ENCODE measurements around the gene CTNNB1. TPM values are rescaled to one million over a fixed set of nuclear protein-coding genes. Genes with fewer than 3 reads are reported as not detected.

The CTNNB1 gene
- total RNA-seq, 1 donor from 2014 or later = 147 TPM

GRCh38 chr3:41241800-41242571, 42.7 kb downstream of the CTNNB1 start:
- H3K4me3 Mint-ChIP-seq = no peak overlapping the region
- H3K4me1 Mint-ChIP-seq = no peaks in the 10 kb centered on the region
- no peaks in the 10 kb centered on the region for H3K27me3 Mint-ChIP-seq
- DNase-seq = peak; percentile 52
- no peaks in the 10 kb centered on the region for H3K9me3 Mint-ChIP-seq
- intact Hi-C loops (cut with micrococcal nuclease) = no loop called here
- H3K27ac Mint-ChIP-seq = peak overlapping the region; percentile 2
- H3K36me3 Mint-ChIP-seq (ENCODE audit: low read depth) = peaks cover 43% of the 10 kb centered on the region

- no peaks in the 10 kb centered on the region for H3K9me3 Mint-ChIP-seq
- DNase-seq = peak; percentile 50
- no peaks in the 10 kb centered on the region for H3K4me1 Mint-ChIP-seq
- H3K4me3 Mint-ChIP-seq = no peak overlapping the region
- intact Hi-C loops (cut with micrococcal nuclease) = no loop called here
- peaks cover 31% of the 10 kb centered on the region for H3K36me3 Mint-ChIP-seq (ENCODE audit: low read depth)
- H3K27me3 Mint-ChIP-seq = no peaks in the 10 kb centered on the region
- H3K27ac Mint-ChIP-seq = no peak overlapping the region
These were observed 43.9 kb downstream of the CTNNB1 start for GRCh38 chr3:41243183-41243582.

GRCh38 chr3:41244620-41245336, 45.5 kb downstream of the CTNNB1 start:
- no peaks in the 10 kb centered on the region for H3K9me3 Mint-ChIP-seq
- H3K4me1 Mint-ChIP-seq = no peaks in the 10 kb centered on the region
- H3K4me3 Mint-ChIP-seq = no peak overlapping the region
- no peaks in the 10 kb centered on the region for H3K27me3 Mint-ChIP-seq
- intact Hi-C loops (cut with micrococcal nuclease) = no loop called here
- H3K36me3 Mint-ChIP-seq (ENCODE audit: low read depth) = peaks cover 16% of the 10 kb centered on the region
- DNase-seq = peak; percentile 47
- no peak overlapping the region for H3K27ac Mint-ChIP-seq

GRCh38 chr3:41247055-41248004, 48.0 kb downstream of the CTNNB1 start:
- Mint-ChIP-seq H3K4me1 (no peaks in the 10 kb centered on the region), H3K9me3 (no peaks in the 10 kb centered on the region), H3K4me3 (no peak overlapping the region), H3K36me3 (ENCODE audit: low read depth) (peaks cover 5% of the 10 kb centered on the region), H3K27me3 (peaks cover 2% of the 10 kb centered on the region), H3K27ac (no peak overlapping the region)
- DNase-seq = no peak
- intact Hi-C loops (cut with micrococcal nuclease) = no loop called here

GRCh38 chr3:41248525-41248924, 49.2 kb downstream of the CTNNB1 start:
- peaks cover 5% of the 10 kb centered on the region for H3K36me3 Mint-ChIP-seq (ENCODE audit: low read depth)
- DNase-seq = no peak
- H3K4me3 Mint-ChIP-seq = no peak overlapping the region
- intact Hi-C loops (cut with micrococcal nuclease) = no loop called here
- peaks cover 2% of the 10 kb centered on the region for H3K27me3 Mint-ChIP-seq
- no peaks in the 10 kb centered on the region for H3K4me1 Mint-ChIP-seq
- no peak overlapping the region for H3K27ac Mint-ChIP-seq
- H3K9me3 Mint-ChIP-seq = no peaks in the 10 kb centered on the region

- H3K36me3 Mint-ChIP-seq (ENCODE audit: low read depth) = peaks cover 3% of the 10 kb centered on the region
- intact Hi-C loops (cut with micrococcal nuclease) = no loop called here
- no peak overlapping the region for H3K4me3 Mint-ChIP-seq
- no peak for DNase-seq
- H3K27me3 Mint-ChIP-seq = peaks cover 4% of the 10 kb centered on the region
- no peak overlapping the region for H3K27ac Mint-ChIP-seq
- no peaks in the 10 kb centered on the region for H3K4me1 Mint-ChIP-seq
- no peaks in the 10 kb centered on the region for H3K9me3 Mint-ChIP-seq
These were observed 50.0 kb downstream of the CTNNB1 start for GRCh38 chr3:41249318-41249717.

- no peak for DNase-seq
- no peaks in the 10 kb centered on the region for H3K9me3 Mint-ChIP-seq
- no peaks in the 10 kb centered on the region for H3K36me3 Mint-ChIP-seq (ENCODE audit: low read depth)
- peaks cover 4% of the 10 kb centered on the region for H3K27me3 Mint-ChIP-seq
- no peak overlapping the region for H3K4me3 Mint-ChIP-seq
- no peaks in the 10 kb centered on the region for H3K4me1 Mint-ChIP-seq
- intact Hi-C loops (cut with micrococcal nuclease) = no loop called here
- H3K27ac Mint-ChIP-seq = no peak overlapping the region
These were observed 51.5 kb downstream of the CTNNB1 start for GRCh38 chr3:41250825-41251224.

- Mint-ChIP-seq H3K4me3 (no peak overlapping the region), H3K4me1 (no peaks in the 10 kb centered on the region), H3K27me3 (peaks cover 4% of the 10 kb centered on the region), H3K36me3 (ENCODE audit: low read depth) (no peaks in the 10 kb centered on the region), H3K9me3 (no peaks in the 10 kb centered on the region), H3K27ac (no peak overlapping the region)
- DNase-seq = no peak
- intact Hi-C loops (cut with micrococcal nuclease) = no loop called here
These were observed 52.3 kb downstream of the CTNNB1 start for GRCh38 chr3:41251593-41251992.

GRCh38 chr3:41258239-41258800, 59.0 kb downstream of the CTNNB1 start:
- H3K9me3 Mint-ChIP-seq = no peaks in the 10 kb centered on the region
- no peaks in the 10 kb centered on the region for H3K36me3 Mint-ChIP-seq (ENCODE audit: low read depth)

GRCh38 chr3:41259449-41260062, 60.3 kb downstream of the CTNNB1 start:
- Mint-ChIP-seq H3K4me3 (no peak overlapping the region), H3K27me3 (no peaks in the 10 kb centered on the region), H3K9me3 (no peaks in the 10 kb centered on the region), H3K36me3 (ENCODE audit: low read depth) (no peaks in the 10 kb centered on the region), H3K27ac (no peak overlapping the region), H3K4me1 (no peaks in the 10 kb centered on the region)
- peak; percentile 42 for DNase-seq
- intact Hi-C loops (cut with micrococcal nuclease) = no loop called here

More at GRCh38 chr3:41258239-41258800, 59.0 kb downstream of the CTNNB1 start:
- Mint-ChIP-seq H3K27me3 (peaks cover 2% of the 10 kb centered on the region), H3K27ac (no peak overlapping the region), H3K4me3 (no peak overlapping the region), H3K4me1 (no peaks in the 10 kb centered on the region)
- no peak for DNase-seq
- intact Hi-C loops (cut with micrococcal nuclease) = no loop called here

- intact Hi-C loops (cut with micrococcal nuclease) = no loop called here
- DNase-seq = no peak
- Mint-ChIP-seq H3K27ac (no peak overlapping the region), H3K27me3 (no peaks in the 10 kb centered on the region), H3K4me3 (no peak overlapping the region), H3K9me3 (no peaks in the 10 kb centered on the region), H3K36me3 (ENCODE audit: low read depth) (no peaks in the 10 kb centered on the region), H3K4me1 (no peaks in the 10 kb centered on the region)
These were observed 60.8 kb downstream of the CTNNB1 start for GRCh38 chr3:41260063-41260450.

- intact Hi-C loops (cut with micrococcal nuclease) = no loop called here
- Mint-ChIP-seq H3K36me3 (ENCODE audit: low read depth) (no peaks in the 10 kb centered on the region), H3K27me3 (no peaks in the 10 kb centered on the region), H3K27ac (no peak overlapping the region), H3K4me3 (no peak overlapping the region), H3K4me1 (no peaks in the 10 kb centered on the region), H3K9me3 (no peaks in the 10 kb centered on the region)
- DNase-seq = peak; percentile 37
These were observed 65.8 kb downstream of the CTNNB1 start for GRCh38 chr3:41265011-41265545.

- no peaks in the 10 kb centered on the region for H3K4me1 Mint-ChIP-seq
These were observed 66.5 kb downstream of the CTNNB1 start for GRCh38 chr3:41265823-41266273.

More at GRCh38 chr3:41265823-41266273, 66.5 kb downstream of the CTNNB1 start:
- Mint-ChIP-seq H3K36me3 (ENCODE audit: low read depth) (no peaks in the 10 kb centered on the region), H3K4me3 (no peak overlapping the region), H3K9me3 (no peaks in the 10 kb centered on the region), H3K27ac (no peak overlapping the region), H3K27me3 (no peaks in the 10 kb centered on the region)
- intact Hi-C loops (cut with micrococcal nuclease) = no loop called here
- DNase-seq = no peak

All from activated CD4-positive, alpha-beta T cell treated with anti-CD3 and anti-CD28 coated beads, Interleukin-2, amount 10 ng/mL, durations not matched to agents 24 days and 14 days (primary cell).